ENCODE results near the gene PGGT1B.

DNA sequence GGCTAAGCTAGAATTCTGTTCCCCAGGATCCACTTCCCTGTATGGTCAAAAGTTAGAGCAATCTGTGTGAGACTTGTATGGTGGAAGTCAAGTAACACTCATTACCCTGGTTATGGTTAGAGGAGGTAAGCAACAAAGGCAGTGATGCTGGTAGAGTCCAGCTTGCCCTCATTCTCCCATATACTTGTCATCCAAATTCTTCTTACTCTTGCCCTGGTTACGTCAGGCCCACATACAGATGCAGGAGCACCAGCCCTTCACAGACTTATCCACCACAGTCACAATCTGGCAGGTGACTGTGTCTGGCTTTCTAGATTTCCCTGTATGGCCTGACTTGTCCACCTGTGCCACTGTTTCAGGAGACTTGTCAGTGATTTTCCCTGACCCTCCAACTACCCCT lies 35.4 kb downstream of the PGGT1B start:
- TF ChIP-seq CEBPB (IDR thresholded peaks at IDR 0.05; ENCODE audit: low read depth, low read length), result no peak
- TF ChIP-seq, protein P1, sequence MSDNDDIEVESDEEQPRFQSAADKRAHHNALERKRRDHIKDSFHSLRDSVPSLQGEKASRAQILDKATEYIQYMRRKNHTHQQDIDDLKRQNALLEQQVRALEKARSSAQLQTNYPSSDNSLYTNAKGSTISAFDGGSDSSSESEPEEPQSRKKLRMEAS (IDR thresholded peaks at IDR 0.05), result no peak
- TF ChIP-seq, protein P2, sequence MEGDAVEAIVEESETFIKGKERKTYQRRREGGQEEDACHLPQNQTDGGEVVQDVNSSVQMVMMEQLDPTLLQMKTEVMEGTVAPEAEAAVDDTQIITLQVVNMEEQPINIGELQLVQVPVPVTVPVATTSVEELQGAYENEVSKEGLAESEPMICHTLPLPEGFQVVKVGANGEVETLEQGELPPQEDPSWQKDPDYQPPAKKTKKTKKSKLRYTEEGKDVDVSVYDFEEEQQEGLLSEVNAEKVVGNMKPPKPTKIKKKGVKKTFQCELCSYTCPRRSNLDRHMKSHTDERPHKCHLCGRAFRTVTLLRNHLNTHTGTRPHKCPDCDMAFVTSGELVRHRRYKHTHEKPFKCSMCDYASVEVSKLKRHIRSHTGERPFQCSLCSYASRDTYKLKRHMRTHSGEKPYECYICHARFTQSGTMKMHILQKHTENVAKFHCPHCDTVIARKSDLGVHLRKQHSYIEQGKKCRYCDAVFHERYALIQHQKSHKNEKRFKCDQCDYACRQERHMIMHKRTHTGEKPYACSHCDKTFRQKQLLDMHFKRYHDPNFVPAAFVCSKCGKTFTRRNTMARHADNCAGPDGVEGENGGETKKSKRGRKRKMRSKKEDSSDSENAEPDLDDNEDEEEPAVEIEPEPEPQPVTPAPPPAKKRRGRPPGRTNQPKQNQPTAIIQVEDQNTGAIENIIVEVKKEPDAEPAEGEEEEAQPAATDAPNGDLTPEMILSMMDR (IDR thresholded peaks at IDR 0.05; ENCODE audit: control extremely low read depth in 1 of 3, insufficient read depth in 1 of 3, low read depth in 1 of 3, low read length in 3 of 3), result no peak
- TF ChIP-seq CREB1 (IDR thresholded peaks at IDR 0.05), result no peak
- no peak for TF ChIP-seq CHD2 (IDR thresholded peaks at IDR 0.05; ENCODE audit: low read length)
- no peak for TF ChIP-seq POLR2A (IDR thresholded peaks at IDR 0.05; ENCODE audit: control extremely low read depth in 1 of 2, low read depth in 2 of 2, low read length in 2 of 2)
- no peak for TF ChIP-seq SIN3A (conservative IDR thresholded peaks at IDR 0.05 in 1 of 2, IDR thresholded peaks at IDR 0.05 in 1 of 2; ENCODE audit: low read depth in 1 of 2, low read length in 2 of 2)
- no peak for TF ChIP-seq TAF1 (IDR thresholded peaks at IDR 0.05; ENCODE audit: low read depth, low read length)
- TF ChIP-seq RAD21 (IDR thresholded peaks at IDR 0.05 in 1 of 2, conservative IDR thresholded peaks at IDR 0.05 in 1 of 2; ENCODE audit: low read depth in 2 of 2, low read length in 2 of 2), result no peak
- no peak for TF ChIP-seq HDAC6 (IDR thresholded peaks at IDR 0.05; ENCODE audit: low read depth, low read length)
- TF ChIP-seq, protein P3, sequence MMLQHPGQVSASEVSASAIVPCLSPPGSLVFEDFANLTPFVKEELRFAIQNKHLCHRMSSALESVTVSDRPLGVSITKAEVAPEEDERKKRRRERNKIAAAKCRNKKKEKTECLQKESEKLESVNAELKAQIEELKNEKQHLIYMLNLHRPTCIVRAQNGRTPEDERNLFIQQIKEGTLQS (IDR thresholded peaks at IDR 0.05; ENCODE audit: insufficient read depth, low read depth, low read length), result no peak
- TF ChIP-seq, protein P4, sequence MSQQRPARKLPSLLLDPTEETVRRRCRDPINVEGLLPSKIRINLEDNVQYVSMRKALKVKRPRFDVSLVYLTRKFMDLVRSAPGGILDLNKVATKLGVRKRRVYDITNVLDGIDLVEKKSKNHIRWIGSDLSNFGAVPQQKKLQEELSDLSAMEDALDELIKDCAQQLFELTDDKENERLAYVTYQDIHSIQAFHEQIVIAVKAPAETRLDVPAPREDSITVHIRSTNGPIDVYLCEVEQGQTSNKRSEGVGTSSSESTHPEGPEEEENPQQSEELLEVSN (IDR thresholded peaks at IDR 0.05), result no peak
- no peak for TF ChIP-seq POLR2AphosphoS5 (IDR thresholded peaks at IDR 0.05; ENCODE audit: low read depth, low read length)
- TF ChIP-seq, protein P5, sequence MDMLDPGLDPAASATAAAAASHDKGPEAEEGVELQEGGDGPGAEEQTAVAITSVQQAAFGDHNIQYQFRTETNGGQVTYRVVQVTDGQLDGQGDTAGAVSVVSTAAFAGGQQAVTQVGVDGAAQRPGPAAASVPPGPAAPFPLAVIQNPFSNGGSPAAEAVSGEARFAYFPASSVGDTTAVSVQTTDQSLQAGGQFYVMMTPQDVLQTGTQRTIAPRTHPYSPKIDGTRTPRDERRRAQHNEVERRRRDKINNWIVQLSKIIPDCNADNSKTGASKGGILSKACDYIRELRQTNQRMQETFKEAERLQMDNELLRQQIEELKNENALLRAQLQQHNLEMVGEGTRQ (IDR thresholded peaks at IDR 0.05; ENCODE audit: low read length), result no peak

Measured in H1 (cell line).